Stromal cell of bone marrow (primary cell): Measurements from ENCODE around the gene IL25.

Experiments used
- DNase-seq: peaks from one replicate; pipeline ENCODE4 v3.0.0-alpha.2; 2012; ENCODE audit warnings: low read depth

The IL25 gene

GRCh38 chr14:23353433-23353780, 19.2 kb upstream of the IL25 start:
- DNase-seq: no peak

- no peak for DNase-seq
Measured at GRCh38 chr14:23354990-23355389, 17.6 kb upstream of the IL25 start.

GRCh38 chr14:23355871-23356435, 16.7 kb upstream of the IL25 start:
- no peak for DNase-seq

- DNase-seq: no peak
Measured at GRCh38 chr14:23356662-23357061, 15.9 kb upstream of the IL25 start.

- DNase-seq: no peak
Measured at GRCh38 chr14:23357261-23357660, 15.3 kb upstream of the IL25 start.

GRCh38 chr14:23358042-23358441, 14.6 kb upstream of the IL25 start:
- DNase-seq: no peak

- no peak for DNase-seq
Measured at GRCh38 chr14:23358553-23359166, 13.9 kb upstream of the IL25 start.

- no peak for DNase-seq
Measured at GRCh38 chr14:23359167-23359626, 13.4 kb upstream of the IL25 start.

- no peak for DNase-seq
Measured at GRCh38 chr14:23359722-23360447, 12.7 kb upstream of the IL25 start.

- no peak for DNase-seq
Measured at GRCh38 chr14:23360496-23360895, 12.1 kb upstream of the IL25 start.

- DNase-seq: peak; percentile 62
Measured at GRCh38 chr14:23361320-23361719, 11.3 kb upstream of the IL25 start.

- no peak for DNase-seq
Measured at GRCh38 chr14:23361763-23362162, 10.8 kb upstream of the IL25 start.

- no peak for DNase-seq
Measured at GRCh38 chr14:23362200-23362599, 10.4 kb upstream of the IL25 start.

- DNase-seq: no peak
Measured at GRCh38 chr14:23364164-23365035, 8.2 kb upstream of the IL25 start.

GRCh38 chr14:23365036-23365731, 7.4 kb upstream of the IL25 start, which contains the start of gene EFS:
EFS (minus strand) TSS chr14:23365172; CDS start chr14:23365025, 147 bp downstream.
- no peak for DNase-seq

GRCh38 chr14:23365732-23366425, 6.7 kb upstream of the IL25 start:
- DNase-seq: no peak

GRCh38 chr14:23366426-23366921, 6.1 kb upstream of the IL25 start:
- DNase-seq: no peak

- DNase-seq: no peak
Measured at GRCh38 chr14:23370221-23370620, 2.4 kb upstream of the IL25 start.

- DNase-seq: no peak
Measured at GRCh38 chr14:23371865-23372264, 744 bp upstream of the IL25 start.

GRCh38 chr14:23373041-23373440, 432 bp downstream of the IL25 start:
- DNase-seq: no peak
